ENCODE measurements around the gene HTR1B. TPM values are rescaled to one million over a fixed set of nuclear protein-coding genes. Genes with fewer than 3 reads are reported as not detected.

The HTR1B gene
- total RNA-seq (2014; rRNA removed) = not detected in 2 replicates
- Bru-seq, nascent RNA = not detected
- not detected for BruChase-seq, experiment 1, labeled RNA remaining after a 6-hour chase
- not detected for BruChase-seq, experiment 2, labeled RNA remaining after a 2-hour chase
- long read RNA-seq = 0 reads

GRCh38 chr6:77463308-77463860 is at the start of gene HTR1B:
Gene HTR1B, minus strand, starts transcription at chr6:77463491. Its CDS starts 88 bp downstream, at chr6:77463403.
- Histone ChIP-seq H3K9ac (ENCODE audit: low read length) (no peak within 1 kb of the TSS), H4K20me1 (ENCODE audit: low read length) (no peaks in the 10 kb centered on the region), H3K9me3 (ENCODE audit: low read length) (no peaks in the 10 kb centered on the region), H3K27ac (ENCODE audit: low read length) (no peak within 1 kb of the TSS), H2AFZ (ENCODE audit: low read length) (no peak within 1 kb of the TSS), H3K4me3 (ENCODE audit: low read length) (no peak within 1 kb of the TSS), H3K9me2 (replicated peaks; ENCODE audit: low read length) (no peaks in the 10 kb centered on the region), H3K4me1 (ENCODE audit: insufficient read depth, low read length) (no peaks in the 10 kb centered on the region), H3K79me2 (ENCODE audit: low read length) (no peaks in the 10 kb centered on the region), H3K4me2 (ENCODE audit: low read length) (no peak within 1 kb of the TSS), H3K27me3 (ENCODE audit: low read length) (no peaks in the 10 kb centered on the region), H3F3A (ENCODE audit: low read length, unreplicated experiment) (no peaks in the 10 kb centered on the region), H3K36me3 (ENCODE audit: low read depth, low read length) (no peaks in the 10 kb centered on the region)
- no peak for ATAC-seq
- DNase-seq = no peak
- intact Hi-C loops (cut with micrococcal nuclease) = no loop called here
- CTCF ChIA-PET = no interaction called here
- POLR2A ChIA-PET (ENCODE audit: unreplicated experiment) = no interaction called here
- TF ChIP-seq CTCF (conservative IDR thresholded peaks at IDR 0.05; ENCODE audit: low read depth, low read length) (no peak), EZH2 (IDR thresholded peaks at IDR 0.05; ENCODE audit: low read length, unreplicated experiment) (no peak), EZH2phosphoT487 (IDR thresholded peaks at IDR 0.05; ENCODE audit: borderline replicate concordance, low read length) (no peak)
- no TSS peak for BruUV-seq (replicated peaks)

GRCh38 chr6:77512554-77512953 is 49.3 kb upstream of the HTR1B start:
- BruUV-seq (replicated peaks) = no TSS peak
- Histone ChIP-seq H3K27me3 (ENCODE audit: low read length) (no peaks in the 10 kb centered on the region), H3F3A (ENCODE audit: low read length, unreplicated experiment) (no peaks in the 10 kb centered on the region), H3K4me2 (ENCODE audit: low read length) (no peak overlapping the region), H3K9me2 (replicated peaks; ENCODE audit: low read length) (no peaks in the 10 kb centered on the region), H3K4me1 (ENCODE audit: insufficient read depth, low read length) (no peaks in the 10 kb centered on the region), H3K36me3 (ENCODE audit: low read depth, low read length) (no peaks in the 10 kb centered on the region), H3K9ac (ENCODE audit: low read length) (no peak overlapping the region), H3K4me3 (ENCODE audit: low read length) (no peak overlapping the region), H3K9me3 (ENCODE audit: low read length) (no peaks in the 10 kb centered on the region), H2AFZ (ENCODE audit: low read length) (no peak overlapping the region), H3K79me2 (ENCODE audit: low read length) (no peaks in the 10 kb centered on the region), H3K27ac (ENCODE audit: low read length) (no peak overlapping the region), H4K20me1 (ENCODE audit: low read length) (no peaks in the 10 kb centered on the region)
- ATAC-seq (no peak), DNase-seq (no peak)
- TF ChIP-seq EZH2phosphoT487 (IDR thresholded peaks at IDR 0.05; ENCODE audit: borderline replicate concordance, low read length) (no peak), CTCF (conservative IDR thresholded peaks at IDR 0.05; ENCODE audit: low read depth, low read length) (no peak), EZH2 (IDR thresholded peaks at IDR 0.05; ENCODE audit: low read length, unreplicated experiment) (no peak)
- ChIA-PET CTCF (no interaction called here), POLR2A (ENCODE audit: unreplicated experiment) (no interaction called here)
- intact Hi-C loops (cut with micrococcal nuclease) = no loop called here

GRCh38 chr6:77511860-77512259 is 48.6 kb upstream of the HTR1B start:
- no peak for TF ChIP-seq EZH2phosphoT487 (IDR thresholded peaks at IDR 0.05; ENCODE audit: borderline replicate concordance, low read length)
- TF ChIP-seq EZH2 (IDR thresholded peaks at IDR 0.05; ENCODE audit: low read length, unreplicated experiment) = no peak
- no peak for TF ChIP-seq CTCF (conservative IDR thresholded peaks at IDR 0.05; ENCODE audit: low read depth, low read length)

More at GRCh38 chr6:77511860-77512259, 48.6 kb upstream of the HTR1B start:
- no peak overlapping the region for H3K9ac ChIP-seq (ENCODE audit: low read length)
- H3F3A ChIP-seq (ENCODE audit: low read length, unreplicated experiment) = no peaks in the 10 kb centered on the region
- H3K79me2 ChIP-seq (ENCODE audit: low read length) = no peaks in the 10 kb centered on the region
- ChIA-PET CTCF (no interaction called here), POLR2A (ENCODE audit: unreplicated experiment) (no interaction called here)
- no peaks in the 10 kb centered on the region for H3K9me3 ChIP-seq (ENCODE audit: low read length)
- no TSS peak for BruUV-seq (replicated peaks)
- no peaks in the 10 kb centered on the region for H3K36me3 ChIP-seq (ENCODE audit: low read depth, low read length)
- H3K4me1 ChIP-seq (ENCODE audit: insufficient read depth, low read length) = no peaks in the 10 kb centered on the region
- H3K27ac ChIP-seq (ENCODE audit: low read length) = no peak overlapping the region
- no peak overlapping the region for H2AFZ ChIP-seq (ENCODE audit: low read length)
- intact Hi-C loops (cut with micrococcal nuclease) = no loop called here
- no peaks in the 10 kb centered on the region for H3K9me2 ChIP-seq (replicated peaks; ENCODE audit: low read length)
- ATAC-seq = no peak
- DNase-seq = no peak
- no peaks in the 10 kb centered on the region for H3K27me3 ChIP-seq (ENCODE audit: low read length)
- H3K4me3 ChIP-seq (ENCODE audit: low read length) = no peak overlapping the region
- no peaks in the 10 kb centered on the region for H4K20me1 ChIP-seq (ENCODE audit: low read length)
- no peak overlapping the region for H3K4me2 ChIP-seq (ENCODE audit: low read length)
